GM18951 (cell line): ENCODE measurements around the gene GRIK4.

Experiments used
- POLR2A ChIP-seq: IDR thresholded peaks from 4 replicates; pipeline ENCODE4 v1.6.1; 2011; ENCODE audit warnings: mild to moderate bottlenecking; ENCODE audit not compliant: insufficient read length, insufficient read depth; ENCODE audit errors: extremely low read depth
- in situ Hi-C: fragments of 300-500 bp; cut with MboI; formaldehyde crosslinking; loops from one replicate; pipeline ENCODE4 v1.12.0; 2022; ENCODE audit warnings: low sequenced_read_pairs, mixed read lengths, inconsistent platforms; ENCODE audit not compliant: unreplicated experiment

Gene GRIK4

DNA sequence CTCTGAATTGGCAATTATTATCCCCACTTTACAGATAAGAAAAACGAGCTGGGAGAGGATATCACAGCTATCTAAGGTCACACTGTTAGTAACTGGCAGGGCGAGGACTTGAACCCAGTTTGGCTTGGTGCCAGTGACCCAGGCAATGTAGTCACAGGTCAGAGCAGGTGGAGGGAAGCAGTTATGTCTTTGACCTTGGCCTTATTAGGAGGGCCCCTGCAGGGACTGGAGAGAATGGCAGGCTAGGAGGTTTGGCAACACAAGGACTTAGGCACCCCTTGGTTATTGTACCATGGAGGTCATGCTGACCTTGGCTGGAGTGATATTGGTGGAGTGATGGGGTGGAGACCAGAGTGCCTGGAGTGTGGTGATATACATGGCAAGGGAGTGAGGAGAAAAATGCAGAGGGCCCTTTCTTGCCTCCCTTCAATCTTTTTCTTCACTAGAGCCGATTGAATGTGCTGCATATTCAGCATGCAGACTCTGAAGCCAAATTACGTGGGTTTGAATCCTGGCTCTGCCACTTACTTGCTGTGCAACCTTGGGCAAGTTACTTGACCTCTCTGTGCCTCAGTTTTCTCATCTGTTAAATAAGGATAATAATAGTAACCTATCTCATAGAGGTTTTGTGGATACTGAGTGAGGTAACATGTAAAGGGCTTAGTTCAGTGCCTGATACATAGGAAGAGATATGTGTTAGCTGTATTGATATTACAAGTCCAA is 419.7 kb downstream of the GRIK4 start:
- in situ Hi-C loops: loop anchor here (10.0 to 25.0 kb wide), 2 partner anchors 416 to 594 kb away; partner anchors contain the start of genes ARHGEF12, GRIK4 and TLCD5

GRCh38 chr11:120932305-120932915 is 420.9 kb downstream of the GRIK4 start:
- in situ Hi-C loops: loop anchor here (10.0 to 25.0 kb wide), 2 partner anchors 418 to 595 kb away; partner anchors contain the start of genes ARHGEF12, GRIK4 and TLCD5
- no peak for TF ChIP-seq POLR2A

More for the DNA sequence above, 419.7 kb downstream of the GRIK4 start:
- no peak for TF ChIP-seq POLR2A

DNA sequence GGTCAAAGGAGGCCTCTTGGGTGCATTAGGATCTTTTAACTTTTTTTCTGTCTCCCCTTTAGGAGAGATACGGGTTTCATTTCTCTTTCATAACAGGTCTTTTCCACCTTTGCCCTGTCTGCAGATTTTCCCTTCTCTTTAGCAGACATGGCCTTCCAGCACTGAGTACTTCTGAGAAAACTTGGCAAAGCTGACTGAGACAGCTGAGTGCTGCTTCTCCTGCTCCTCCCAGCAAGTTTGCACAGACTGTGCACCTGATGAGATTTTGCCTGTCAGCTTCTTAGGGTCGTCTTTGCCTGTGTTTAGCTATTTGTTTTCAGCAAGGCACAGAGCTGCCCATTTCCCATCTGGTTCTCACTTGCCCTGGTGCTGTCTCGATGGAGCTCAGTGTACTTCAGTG is 424.8 kb downstream of the GRIK4 start:
- no peak for TF ChIP-seq POLR2A
- in situ Hi-C loops: loop anchor here (10.0 to 25.0 kb wide), 2 partner anchors 422 to 599 kb away; partner anchors contain the start of genes ARHGEF12, GRIK4 and TLCD5

- TF ChIP-seq POLR2A: no peak
- in situ Hi-C loops: loop anchor here (10.0 to 25.0 kb wide), 2 partner anchors 423 to 600 kb away; partner anchors contain the start of genes ARHGEF12, GRIK4 and TLCD5
Observed at GRCh38 chr11:120937501-120937900, 426.0 kb downstream of the GRIK4 start.

- in situ Hi-C loops: loop anchor here (10.0 to 25.0 kb wide), 2 partner anchors 423 to 601 kb away; partner anchors contain the start of genes ARHGEF12, GRIK4 and TLCD5
- no peak for TF ChIP-seq POLR2A
Observed at GRCh38 chr11:120938260-120938659, 426.7 kb downstream of the GRIK4 start.

GRCh38 chr11:120940160-120940848 is 428.8 kb downstream of the GRIK4 start:
- in situ Hi-C loops: loop anchor here (25.0 kb wide), 1 partner anchor 603 kb away; the partner anchor contains the start of genes ARHGEF12 and TLCD5
- no peak for TF ChIP-seq POLR2A

DNA sequence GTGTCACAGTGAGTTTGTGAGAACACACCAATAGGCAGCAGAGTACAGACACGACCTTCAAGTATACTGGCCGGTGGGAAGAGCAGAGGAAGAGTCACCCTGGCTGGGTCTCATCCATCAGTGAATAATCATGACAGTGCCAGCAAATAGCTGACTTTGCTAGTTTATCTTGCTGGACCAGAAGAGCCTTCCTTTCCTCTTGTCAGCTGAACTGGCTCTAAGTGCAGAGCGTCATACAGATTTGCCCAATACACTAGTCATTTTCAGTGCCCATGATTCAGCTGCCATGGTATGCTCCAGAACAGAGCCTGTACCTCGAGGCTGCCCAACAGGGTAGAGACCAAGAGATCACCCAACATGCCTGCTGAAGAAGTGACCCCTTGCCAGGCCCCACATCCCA is 429.5 kb downstream of the GRIK4 start:
- TF ChIP-seq POLR2A: no peak
- in situ Hi-C loops: loop anchor here (25.0 kb wide), 1 partner anchor 604 kb away; the partner anchor contains the start of genes ARHGEF12 and TLCD5

GRCh38 chr11:120942701-120943100 is 431.2 kb downstream of the GRIK4 start:
- TF ChIP-seq POLR2A: no peak
- in situ Hi-C loops: loop anchor here (25.0 kb wide), 1 partner anchor 605 kb away; the partner anchor contains the start of genes ARHGEF12 and TLCD5

GRCh38 chr11:120945042-120945441 is 433.5 kb downstream of the GRIK4 start:
- in situ Hi-C loops: loop anchor here (25.0 kb wide), 1 partner anchor 608 kb away; the partner anchor contains the start of genes ARHGEF12 and TLCD5
- no peak for TF ChIP-seq POLR2A

DNA sequence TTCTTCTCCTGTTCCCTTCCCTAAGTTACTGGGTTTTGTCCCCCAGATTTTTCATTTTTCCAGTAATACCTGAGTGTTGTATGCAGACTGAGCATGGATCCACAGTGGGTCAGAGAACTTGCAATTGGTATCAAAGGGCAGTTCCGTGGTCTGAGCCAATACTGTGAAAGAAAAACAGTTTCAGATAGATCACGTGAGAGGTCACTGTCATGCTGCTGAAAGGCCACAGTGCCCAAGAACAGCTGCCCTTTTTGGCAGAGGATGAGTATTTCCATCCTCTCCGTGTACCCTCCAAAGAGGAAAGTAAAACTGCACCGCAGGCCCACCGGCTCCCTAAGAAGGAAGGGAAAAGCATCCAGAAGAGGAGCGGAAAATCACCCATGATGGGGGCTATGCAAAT is 439.3 kb downstream of the GRIK4 start:
- in situ Hi-C loops: loop anchor here (10.0 kb wide), 1 partner anchor 446 kb away; no protein-coding TSS in a partner anchor
- TF ChIP-seq POLR2A: no peak

DNA sequence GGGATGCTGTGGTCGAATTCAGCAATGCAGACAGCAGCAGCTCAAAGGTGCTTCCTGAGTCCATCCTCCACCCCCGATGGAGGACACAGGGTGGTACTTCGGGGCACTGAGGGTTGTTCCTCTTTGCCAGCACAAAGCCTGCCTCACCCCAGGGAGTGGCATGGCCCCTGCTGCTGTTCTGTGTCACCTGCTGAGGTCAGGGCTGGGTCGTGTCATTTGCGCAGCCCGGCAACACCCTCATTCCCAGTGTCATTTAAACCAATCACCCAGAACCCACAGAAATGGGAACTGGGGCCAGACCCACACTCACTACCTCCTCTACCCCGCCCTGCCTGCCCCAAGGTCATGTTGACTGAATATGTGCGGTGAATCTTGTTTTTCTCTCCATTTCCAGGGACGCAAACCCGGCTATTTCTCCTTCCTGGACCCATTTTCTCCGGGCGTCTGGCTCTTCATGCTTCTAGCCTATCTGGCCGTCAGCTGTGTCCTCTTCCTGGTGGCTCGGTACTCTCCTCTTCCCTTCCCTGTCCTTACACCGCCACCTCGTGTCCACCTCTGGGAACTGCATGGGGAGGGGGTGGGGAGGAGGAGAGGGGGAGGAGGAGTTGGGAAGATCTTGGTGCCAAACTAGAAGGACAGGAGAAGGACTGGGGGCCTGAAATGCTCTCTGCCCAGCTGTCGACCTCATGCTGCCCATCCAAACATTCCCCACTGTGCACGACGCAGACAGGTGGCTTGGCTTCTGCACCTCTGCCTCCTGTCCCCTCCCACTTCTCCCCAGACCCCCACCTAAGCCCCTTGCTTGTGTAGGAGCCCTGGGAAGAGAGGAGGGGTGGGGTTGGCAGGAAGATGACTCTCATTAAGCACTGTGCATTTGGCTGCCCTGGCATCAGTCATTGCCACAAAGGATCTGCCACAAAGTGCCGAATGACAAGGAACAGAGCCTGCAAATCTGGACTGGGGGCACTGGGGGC is 441.2 kb downstream of the GRIK4 start:
- in situ Hi-C loops: loop anchor here (10.0 kb wide), 1 partner anchor 448 kb away; no protein-coding TSS in a partner anchor
- no peak for TF ChIP-seq POLR2A

DNA sequence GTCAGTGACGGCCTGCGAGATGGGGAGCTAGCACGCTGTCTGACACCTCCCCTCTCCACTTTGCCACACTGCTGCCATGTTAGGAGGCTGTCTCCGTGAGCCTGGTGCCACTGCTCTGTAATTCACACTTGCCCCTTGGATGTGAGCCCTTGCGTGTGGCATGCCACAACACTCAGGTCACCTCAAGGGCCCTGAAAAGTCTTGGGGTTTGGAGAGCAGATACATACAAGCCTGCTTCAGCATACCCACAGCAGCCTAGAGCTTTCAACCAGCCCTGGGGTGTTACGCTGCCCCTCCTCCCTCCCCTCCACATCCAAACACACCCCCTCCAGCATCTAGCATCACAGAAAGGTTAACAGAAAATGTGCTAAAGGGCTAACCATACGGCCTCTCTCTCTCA is 442.8 kb downstream of the GRIK4 start:
- no peak for TF ChIP-seq POLR2A
- in situ Hi-C loops: loop anchor here (10.0 kb wide), 1 partner anchor 450 kb away; no protein-coding TSS in a partner anchor
